Sigmoid colon (tissue), 4 donors: Measurements from ENCODE around the gene MIGA2.

Source experiments
- POLR2AphosphoS5 ChIP-seq, 4 donors: sonication (generic); formaldehyde crosslinking; IDR thresholded peaks; one replicate each; pipeline ENCODE4 v1.6.1; 2017; ENCODE audit warnings: antibody characterized with exemption in 4 of 4
- TF ChIP-seq, protein P1 (sequence below), 4 experiments: fragments of 450-650 bp in 3 of 4; fragments of 200-600 bp in 1 of 4; IDR thresholded peaks; one replicate each; pipeline ENCODE4 v1.5.1; 2016 to 2019; ENCODE audit warnings: antibody characterized with exemption in 4 of 4, mild to moderate bottlenecking in 3 of 4, moderate library complexity in 2 of 4

DNA sequence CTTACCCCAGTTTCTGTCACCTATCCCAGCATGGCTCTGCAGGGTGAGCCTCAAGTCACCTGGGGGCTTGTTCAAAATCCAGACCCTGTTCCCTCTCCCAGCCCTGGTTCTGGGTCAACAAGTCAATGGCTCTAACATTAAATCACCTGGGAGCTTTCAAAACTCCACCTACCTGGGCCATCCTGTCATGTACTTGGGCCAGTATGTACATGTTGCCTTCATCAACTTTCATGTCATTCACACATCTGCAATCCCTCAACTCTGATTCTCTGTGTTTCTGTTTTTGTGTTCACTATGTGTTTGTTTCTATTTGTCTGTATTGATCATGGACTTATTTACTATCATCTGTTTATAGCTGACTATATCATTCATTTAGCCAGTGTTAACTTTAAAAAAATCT is 6.2 kb upstream of the MIGA2 start:
- TF ChIP-seq, protein P1, sequence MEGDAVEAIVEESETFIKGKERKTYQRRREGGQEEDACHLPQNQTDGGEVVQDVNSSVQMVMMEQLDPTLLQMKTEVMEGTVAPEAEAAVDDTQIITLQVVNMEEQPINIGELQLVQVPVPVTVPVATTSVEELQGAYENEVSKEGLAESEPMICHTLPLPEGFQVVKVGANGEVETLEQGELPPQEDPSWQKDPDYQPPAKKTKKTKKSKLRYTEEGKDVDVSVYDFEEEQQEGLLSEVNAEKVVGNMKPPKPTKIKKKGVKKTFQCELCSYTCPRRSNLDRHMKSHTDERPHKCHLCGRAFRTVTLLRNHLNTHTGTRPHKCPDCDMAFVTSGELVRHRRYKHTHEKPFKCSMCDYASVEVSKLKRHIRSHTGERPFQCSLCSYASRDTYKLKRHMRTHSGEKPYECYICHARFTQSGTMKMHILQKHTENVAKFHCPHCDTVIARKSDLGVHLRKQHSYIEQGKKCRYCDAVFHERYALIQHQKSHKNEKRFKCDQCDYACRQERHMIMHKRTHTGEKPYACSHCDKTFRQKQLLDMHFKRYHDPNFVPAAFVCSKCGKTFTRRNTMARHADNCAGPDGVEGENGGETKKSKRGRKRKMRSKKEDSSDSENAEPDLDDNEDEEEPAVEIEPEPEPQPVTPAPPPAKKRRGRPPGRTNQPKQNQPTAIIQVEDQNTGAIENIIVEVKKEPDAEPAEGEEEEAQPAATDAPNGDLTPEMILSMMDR (IDR thresholded peaks at IDR 0.05), result no peak
- no peak for TF ChIP-seq POLR2AphosphoS5 (IDR thresholded peaks at IDR 0.05)
